Activated CD4-positive, alpha-beta T cell treated with anti-CD3 and anti-CD28 coated beads, Interleukin-2, Interleukin-4, amounts not matched to agents 100 ng/mL and 50 ng/mL, durations not matched to agents 16 hours and 8 hours (primary cell): ENCODE results near the gene GINS2.

ENCODE experiments used
- DNase-seq: peaks from one replicate; pipeline ENCODE4 v3.0.0-alpha.2; 2020; ENCODE audit warnings: low spot score

Gene GINS2

DNA sequence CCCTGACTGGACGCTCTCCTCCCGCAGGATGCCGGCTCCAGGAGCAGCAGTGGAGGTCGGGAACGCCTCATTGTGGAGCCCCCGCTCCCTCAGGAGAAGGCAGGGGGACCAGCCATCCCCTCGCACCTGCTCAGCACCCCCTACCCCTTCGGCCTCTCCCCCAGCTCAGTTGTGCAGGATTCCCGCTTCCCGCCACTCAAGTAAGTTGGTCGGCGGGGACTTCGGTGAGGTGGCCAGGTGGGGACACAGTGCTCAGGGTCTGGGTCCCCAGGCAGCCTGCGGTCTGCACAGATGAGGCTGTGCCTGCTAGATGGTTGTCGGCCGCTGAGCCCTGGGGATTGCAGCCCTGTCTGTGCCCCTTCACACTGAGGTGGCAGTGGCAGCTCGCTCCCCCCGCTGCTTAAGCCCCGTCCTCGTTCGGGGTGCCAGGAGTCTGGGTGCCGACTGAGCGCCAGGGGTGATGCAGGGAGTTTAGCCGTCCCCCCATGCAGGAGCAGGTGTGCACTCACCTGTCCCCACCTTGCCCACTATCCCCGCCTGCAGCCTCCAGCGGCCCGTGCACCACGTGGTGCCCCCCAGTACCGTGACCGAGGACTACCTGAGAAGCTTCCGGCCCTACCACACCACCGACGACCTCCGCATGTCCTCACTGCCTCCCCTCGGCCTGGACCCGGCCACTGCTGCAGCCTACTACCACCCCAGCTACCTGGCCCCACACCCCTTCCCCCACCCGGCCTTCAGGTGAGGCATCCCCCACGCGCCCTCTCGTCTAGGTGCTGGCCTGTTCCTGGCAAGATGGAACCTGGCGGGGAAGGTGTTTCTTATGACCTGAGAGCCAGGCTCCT lies 34.3 kb downstream of the GINS2 start:
- DNase-seq, result no peak

DNA sequence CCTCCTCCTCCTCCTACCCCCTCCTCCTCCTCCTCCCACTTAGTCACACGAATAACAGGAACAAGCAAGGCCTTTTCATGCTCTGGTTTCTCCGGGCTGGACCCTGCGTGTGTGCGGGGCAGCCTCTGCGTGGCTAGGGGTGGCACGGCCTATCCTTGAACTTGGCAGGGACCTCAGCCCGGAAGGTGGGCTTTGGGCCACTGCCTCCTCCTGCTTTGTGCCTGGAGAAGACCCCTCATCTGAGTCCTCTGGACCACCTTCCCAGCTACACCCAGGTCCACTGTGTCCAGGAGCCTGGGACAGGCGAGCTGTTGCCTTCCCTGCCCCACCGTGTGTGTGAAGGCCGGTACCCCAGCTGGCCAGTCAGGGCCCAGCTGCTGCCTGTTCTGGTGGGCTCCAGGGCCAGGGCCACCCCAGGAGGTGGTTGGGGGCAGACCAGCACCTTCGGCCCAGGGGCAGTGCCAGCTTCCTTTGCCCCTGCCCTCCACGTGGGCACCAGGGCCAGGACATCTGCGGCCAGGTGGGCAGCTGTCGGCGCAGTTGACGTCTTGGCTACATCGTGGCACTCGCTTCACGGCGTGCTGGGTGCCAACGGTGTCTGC lies 35.4 kb downstream of the GINS2 start:
- DNase-seq, result no peak

DNA sequence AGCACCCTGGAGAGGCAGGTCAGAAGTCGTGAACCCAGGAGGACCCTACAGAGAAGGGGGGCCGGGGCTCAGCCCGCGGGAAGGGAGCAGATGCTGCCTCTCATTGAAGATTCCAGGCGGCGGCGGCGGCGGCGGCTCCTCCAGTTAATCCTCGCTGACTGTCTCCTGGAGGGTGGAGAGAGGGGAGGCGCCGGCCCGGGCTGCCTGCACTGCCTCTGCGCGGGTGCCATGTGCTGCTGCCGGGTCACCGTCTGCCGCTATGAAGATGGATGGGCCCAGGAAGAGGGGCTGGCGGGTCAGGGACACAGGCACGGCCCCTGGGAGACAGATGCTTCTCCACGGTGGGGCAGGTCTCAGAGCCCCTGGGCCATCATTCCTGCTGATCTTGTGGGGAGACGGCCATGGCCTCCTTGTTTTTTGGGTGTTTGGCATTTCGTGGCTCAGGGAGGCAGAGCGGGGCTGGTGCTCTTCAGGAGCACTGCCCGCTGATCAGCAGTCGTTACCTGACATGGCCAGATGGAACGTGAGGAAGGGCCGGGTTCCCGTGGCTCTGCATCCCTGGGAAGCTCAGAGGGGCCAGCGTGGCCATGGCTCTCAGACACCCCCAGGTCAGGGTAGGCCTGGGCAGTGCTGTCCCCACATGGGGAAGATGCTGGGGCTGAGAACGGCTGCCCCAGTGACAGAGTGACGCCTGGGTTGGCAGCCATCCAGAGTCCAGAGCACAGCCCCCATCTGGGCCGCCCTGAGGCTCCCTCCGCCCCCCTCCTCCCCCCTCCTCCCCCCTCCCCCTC lies 36.1 kb downstream of the GINS2 start:
- no peak for DNase-seq

DNA sequence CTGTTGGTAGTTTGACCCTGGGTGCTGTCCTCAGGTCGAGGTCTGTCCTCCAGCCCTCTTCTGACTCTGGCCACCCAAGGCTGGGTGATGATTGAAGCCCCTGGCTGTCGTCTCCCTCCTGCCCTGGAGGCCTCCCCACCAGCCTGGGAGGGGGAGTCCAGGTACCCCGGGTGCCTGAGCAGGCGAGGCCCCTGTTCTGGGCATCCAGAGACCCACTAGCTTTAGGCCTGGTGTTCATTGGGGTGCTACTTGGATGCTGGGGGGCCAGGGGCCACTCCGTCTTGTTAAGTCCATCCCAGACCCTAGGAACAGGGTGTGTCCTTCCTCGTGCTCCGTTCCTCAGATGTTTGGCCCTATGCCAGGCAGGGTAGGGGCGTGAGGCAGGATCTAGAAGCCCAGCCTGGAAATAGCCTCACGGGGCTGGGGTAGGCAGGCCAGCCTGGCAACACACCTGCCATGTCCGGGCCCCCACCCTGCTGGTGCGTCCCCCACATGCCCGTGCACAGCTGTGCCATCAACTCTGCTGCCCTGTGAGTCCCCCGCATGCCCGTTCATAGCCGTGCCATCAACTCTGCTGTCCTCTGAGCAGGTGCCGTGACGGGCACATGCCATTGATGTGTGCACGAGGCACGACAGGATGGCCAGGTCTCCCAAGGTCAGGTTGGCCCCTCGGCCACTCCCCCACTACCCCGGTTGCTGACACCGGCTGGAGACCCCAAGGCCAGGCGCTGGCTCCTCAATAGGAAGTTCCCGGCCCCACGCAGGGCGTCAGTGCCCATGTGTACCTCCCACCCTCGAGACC lies 36.9 kb downstream of the GINS2 start:
- DNase-seq, result no peak

DNA sequence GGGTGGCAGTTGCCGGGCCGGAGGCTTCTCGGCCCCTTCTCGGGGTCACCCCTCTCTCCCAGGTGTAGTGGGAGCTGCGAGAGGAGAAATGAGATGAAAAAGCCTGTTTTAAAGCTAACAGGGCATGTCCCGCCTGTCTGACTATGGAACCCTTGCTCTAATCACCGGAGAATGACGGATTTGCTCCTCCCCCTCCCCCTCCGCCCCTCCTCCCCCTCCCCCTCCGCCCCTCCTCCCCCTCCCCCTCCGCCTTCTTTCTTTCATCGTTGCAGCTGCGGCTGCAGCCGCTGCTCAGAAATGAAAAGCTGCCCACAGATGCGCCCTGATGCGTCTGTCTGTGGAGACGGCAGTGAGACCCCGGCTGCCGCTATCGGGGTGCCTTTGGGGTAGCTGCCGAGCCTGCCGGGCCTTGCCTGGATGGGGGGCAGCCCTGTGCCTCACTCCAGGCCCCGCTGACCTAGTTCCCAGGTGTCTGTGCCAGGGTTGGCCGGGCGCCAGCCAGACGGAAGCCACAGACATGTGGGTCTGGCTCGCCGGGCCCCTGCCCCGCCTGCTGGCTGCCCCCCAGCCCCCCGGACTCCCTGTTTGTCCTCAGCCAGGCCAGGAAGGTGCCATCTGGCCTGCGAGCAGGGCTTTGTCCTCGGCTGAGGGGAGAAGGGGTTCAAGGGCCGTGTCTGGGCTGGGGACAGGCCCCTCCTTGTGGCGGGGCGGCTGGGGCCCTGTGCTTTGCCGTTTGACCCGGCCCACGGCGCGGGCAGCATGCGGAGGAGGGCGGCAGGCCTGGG lies 37.7 kb downstream of the GINS2 start:
- no peak for DNase-seq

DNA sequence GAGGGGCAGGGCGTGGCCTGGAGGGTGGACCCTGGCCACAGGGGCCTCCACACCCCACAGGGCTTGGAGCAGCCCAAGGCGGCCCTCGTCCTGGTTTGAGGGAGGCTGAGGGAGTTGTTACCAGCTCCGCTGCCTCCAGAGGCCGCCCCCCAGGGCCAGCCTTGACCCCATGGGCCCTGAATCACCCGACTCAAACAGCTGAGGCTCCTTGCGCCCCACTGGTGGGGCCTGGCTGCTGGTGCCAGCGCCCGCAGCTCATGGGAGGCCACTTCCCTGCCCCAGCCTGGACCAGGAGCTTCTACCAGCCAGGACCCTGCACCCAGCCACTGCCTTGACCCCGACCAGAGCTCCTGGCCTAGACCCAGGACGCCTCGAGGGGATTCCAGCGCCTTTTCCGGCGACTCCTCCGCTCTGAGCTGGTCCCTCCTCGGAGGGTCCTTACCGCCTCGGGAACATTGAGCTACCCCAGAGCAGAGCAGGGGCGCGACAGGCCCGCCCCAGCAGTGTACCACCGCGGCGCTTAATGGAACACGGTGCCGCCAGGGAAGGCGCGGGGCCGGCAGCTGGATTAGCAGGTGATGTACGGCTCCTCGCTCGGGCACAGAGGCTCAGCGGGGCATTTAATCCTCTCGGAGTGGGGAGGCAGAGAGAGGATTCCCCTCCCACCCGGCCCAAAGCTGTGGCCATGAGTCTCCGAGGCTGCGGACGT lies 38.5 kb downstream of the GINS2 start:
- DNase-seq, result no peak

DNA sequence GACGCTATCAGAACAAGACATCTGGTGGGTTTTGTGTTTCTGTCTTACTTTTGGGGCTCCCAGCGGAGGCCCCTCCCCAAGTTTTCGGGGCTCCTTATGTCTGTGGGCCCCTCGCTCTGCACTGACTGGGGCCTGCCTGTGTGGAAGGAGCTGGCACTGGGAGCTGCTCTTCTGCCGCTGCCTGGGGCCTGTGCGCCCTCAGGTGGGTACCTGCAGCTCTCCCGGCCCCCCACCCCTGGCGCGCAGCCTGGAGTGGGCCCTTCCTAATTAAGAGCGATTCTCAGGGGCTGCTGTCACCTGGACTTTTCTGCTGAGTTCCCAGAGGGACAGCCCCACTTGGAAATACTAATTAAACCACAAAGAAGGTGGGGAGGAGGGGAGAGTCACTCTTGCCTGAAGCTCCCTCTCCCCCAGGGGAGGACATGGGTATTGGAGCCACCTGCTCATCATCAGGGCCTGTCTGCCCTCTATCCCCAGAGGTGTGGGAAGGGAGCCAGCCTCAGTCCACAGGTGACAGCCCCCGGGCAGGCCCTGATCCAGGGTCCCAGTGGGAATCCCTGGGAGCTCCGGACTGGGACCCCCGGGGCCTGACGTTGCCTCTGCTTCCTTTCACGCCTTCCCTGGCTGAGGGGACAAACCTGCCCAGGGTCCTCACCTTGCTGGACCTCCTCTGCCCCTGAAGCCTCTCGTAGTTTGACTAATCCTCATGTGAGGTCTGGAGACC lies 39.2 kb downstream of the GINS2 start:
- no peak for DNase-seq

DNA sequence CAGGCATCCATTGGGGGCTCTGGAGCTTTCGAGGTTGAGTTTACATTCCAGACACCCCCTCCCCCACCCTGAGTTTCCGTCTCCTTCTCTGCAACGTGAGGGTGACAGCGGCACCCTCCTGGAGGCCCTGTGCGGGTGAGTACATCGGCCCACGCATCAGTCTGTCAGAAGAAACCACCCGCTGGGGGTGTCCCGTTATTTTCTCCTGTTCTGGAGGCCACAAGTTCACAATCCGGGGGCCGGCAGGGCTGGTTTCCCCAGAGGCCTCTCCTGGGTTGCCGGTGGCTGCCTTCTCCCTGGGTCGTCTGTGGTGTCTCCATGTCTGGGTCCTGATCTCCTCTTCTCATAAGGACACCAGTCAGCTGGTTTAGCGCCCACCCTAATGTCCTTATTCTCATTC lies 39.9 kb downstream of the GINS2 start:
- DNase-seq, result no peak

DNA sequence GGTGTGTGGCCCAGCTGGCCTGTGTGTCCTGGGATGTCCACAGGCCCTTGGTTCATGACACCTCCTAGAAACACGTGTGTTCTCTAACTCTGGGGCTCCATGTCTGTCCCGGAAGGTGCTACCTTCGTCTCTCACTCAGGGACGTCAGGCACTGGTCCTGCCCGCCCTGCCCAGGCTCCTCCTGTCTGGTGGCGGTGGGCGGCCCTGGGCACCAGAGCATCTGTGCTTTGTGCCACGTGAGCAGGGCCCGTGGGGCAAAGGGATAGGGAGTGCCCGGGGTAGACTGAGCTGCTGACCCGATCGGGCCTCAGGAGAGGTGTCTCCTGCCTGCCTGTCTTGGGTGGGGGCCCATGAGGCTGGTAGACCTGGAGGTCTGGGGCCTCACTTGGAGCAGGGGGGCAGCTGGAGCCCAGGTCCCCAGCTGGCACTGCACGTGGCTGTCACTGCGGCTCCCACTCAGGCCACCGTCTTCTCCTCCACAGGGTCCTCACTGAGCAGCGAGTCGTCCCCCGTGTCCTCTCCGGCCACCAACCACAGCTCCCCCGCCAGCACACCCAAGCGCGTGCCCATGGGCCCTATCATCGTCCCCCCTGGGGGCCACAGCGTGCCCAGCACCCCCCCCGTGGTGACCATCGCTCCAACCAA lies 40.6 kb downstream of the GINS2 start:
- no peak for DNase-seq

DNA sequence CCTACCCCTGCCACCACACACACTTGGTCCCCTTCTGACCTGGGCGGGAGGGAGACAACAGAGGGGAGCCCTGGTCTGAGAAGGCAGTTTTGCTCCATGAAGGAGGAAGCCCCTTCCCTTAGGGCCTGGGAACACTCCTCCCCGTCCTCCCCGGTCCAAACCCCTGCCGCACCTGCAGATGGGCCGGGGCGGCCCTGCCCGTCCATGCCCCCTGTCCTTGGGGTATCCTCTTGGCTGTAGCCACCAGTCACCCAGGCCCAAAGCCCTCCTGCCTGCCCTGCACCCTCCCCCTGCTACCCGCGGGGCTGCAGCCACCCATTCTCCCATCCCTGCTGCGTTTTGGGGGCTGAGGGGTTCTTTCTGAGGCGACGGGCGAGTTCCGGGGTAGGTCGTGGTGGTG lies 41.8 kb downstream of the GINS2 start:
- no peak for DNase-seq

DNA sequence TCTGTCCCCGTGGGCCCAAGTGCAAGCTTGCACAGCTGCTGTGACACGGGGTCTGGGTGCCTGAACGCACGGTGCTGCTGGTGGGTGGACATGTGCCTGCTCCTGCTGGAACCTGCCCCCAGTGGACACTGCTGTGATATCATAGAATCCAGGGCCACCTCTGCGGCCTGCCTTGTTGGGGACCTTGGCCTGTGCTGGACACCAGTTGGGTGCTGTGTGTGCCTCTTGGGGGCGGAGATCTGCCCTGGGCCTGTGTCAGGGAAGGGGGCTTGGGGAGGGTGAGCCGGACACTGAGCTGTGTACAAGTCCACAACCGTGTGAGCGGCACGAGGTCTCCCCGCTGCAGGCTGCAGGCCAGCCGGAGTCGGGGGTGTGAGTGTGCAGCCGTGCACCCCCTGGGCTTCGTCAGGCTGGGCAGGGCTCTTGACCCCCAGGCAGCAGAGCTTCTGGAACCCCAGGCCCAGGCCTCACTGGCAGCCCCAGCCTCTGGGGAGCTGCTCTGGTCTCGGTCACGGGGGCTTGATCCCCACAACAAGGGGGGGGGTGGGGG lies 42.3 kb downstream of the GINS2 start:
- DNase-seq, result no peak

DNA sequence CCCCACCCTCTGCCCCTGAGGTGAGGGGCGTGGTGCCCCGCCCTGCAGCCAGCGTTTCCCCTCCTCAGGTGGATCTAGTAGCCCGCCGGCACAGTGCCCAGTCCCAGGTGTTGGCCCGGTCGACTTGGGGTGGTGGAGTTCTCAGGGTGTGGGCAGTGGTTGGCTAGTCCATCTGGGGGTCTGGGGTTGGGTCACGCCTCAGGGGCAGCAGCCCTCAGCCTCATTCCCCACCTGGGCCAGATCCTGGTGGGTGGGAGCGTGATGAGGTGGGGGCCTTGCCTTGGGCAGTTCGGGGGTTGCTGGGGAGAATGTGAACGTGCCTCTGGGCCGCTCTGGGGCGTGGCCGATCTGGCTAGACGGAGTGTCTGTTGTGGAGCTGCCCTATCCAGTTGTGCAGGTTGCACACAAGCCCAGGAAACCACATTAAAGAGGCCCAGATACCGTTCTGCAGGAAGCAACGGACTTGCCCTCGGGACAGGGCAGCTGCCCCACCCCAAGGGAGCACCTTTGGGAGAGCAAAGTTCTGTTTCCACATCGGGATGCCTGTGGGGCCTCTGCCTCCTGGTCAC lies 43.6 kb downstream of the GINS2 start:
- DNase-seq, result no peak

DNA sequence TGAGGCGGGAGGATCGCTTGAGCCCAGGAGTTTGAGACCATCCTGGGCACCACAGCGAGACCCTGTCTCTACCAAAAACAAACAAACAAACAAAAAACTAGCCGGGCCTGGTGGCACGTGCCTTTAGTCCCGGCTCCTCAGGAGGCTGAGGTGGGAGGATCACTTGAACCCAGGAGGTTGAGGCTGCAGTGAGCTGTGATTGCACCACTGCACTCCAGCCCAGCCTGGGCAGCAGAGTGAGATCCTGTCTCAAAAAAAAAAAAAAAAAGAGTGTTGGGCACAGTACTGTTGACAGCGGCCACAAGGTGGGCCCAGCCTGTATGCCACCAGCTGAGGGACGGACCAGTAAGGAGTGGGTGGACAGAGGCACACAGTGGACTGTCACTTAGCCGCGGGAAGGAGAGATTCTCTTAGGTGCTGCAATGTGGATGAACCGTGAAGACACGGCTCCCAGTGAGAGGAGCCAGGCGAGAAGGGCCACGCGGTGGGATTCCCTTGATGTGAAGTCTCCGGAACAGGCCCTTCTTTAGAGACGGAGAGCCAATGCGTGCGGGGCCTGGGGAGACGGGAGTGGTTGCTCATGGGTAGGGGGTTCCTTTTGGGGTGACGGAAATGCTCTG lies 44.6 kb downstream of the GINS2 start:
- DNase-seq, result no peak

DNA sequence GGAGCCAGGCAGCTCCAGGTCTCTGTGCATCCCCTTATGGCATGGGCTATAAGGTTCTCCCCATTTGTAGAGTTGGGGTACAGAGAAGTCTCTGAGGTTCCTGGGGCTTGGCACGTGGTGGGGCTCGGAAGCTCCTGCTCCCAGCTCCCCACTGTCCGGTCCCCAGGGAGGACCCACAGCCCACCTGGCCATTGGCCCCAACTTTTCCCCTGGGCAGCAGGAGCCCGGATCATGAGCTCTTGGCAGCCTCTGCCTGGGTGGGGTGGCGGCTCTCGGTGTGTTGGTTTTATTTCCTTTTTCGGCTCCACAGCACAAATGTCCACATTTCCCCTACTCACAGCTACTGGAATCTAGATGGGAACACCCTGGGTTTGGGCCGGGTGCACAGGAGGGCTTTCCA lies 45.1 kb downstream of the GINS2 start:
- no peak for DNase-seq

DNA sequence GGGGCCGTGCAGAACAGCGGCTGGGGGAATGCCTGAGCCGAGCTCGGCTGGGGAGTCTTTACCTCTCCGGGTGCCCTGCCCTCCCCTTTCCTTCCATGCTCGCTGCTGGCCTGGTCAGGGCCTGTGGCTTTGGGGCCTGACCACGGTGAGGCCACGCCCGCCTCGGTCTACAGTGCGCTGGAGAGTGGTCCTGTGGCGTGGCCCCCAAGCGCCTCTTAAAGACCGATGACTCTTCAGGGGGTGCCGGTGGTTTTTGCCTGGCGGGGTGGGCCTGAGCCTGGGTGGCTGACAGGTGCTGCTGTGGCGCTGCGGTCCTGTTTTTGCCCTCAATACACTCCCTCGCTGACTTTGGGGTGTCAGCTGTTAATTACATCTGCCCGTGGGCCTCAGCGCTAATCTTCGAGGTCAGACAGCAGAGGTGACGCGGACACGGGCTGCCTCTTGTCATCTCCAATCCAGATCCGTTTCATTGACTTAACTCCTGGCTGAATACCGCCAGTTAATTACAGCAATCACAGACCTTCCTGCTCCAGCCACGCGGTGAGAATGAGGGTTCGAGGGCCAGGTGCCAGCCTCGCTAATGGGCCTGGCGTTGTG lies 45.9 kb downstream of the GINS2 start:
- DNase-seq, result no peak

DNA sequence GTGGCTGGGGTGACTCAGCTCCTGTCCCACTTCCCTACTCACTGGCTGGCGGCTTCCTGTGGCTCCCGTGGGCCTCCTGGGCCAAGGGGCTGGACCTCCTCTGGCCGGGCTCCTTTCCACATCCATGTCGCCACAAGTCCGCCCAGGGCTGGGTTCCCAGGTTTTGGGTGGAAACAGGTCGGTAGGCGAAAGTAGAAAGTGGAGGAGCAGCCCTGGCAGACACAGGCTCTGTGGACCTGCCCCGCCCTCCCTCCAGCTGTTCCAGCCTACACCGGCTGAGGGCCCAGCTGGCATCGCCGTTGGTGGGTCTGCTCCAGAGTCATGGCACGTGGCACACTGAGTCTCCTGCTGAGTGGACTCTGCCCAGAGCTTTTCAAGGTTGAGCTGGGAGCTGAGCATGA lies 47.0 kb downstream of the GINS2 start:
- DNase-seq, result no peak

DNA sequence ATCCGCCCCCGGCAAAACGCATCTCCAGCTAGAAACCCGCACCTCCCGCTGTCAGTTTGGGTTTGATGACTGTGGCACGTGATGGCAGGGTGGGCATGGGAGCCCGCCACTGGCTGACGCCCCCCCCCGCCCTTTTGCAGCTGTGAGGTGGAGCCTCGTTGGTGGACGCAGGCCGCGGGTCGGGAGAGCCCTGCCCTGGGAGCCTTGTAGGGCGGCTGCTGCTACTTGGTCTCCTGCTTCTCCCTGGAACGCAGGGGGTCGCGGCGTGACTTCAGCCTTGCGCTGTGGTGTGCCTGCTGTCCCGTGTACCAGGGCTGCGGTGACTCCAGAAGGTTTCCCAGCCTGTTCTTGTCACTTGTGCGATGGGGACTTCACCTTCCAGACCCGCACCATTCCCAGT lies 47.4 kb downstream of the GINS2 start:
- DNase-seq, result no peak

DNA sequence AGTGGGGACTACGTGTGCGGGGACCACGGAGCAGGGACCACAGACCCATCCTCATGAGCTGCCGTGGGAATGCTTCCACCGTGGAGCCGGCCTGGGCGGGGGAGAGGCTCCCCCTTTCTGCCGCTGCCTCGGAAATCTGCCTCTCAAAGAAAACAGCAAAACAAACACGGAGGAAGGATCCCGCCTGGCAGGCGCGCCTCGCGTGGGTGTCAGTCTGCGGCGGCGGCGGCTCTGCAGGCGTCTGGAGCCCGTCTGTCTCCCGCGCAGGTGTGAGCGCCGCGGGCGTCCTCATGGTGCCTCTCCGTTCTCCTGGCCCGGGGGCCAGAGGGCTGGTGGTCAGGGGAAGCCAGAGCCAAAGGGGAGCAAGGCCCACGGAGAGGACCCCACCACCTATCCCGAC lies 48.2 kb downstream of the GINS2 start:
- no peak for DNase-seq
